Measurements from ENCODE around the gene RABGGTA.
"Not testable (repeated sequence)": the region's sequence is repeated elsewhere in the genome, so short reads cannot be mapped to it uniquely, and the experiment has no call there.

RABGGTA gene

DNA sequence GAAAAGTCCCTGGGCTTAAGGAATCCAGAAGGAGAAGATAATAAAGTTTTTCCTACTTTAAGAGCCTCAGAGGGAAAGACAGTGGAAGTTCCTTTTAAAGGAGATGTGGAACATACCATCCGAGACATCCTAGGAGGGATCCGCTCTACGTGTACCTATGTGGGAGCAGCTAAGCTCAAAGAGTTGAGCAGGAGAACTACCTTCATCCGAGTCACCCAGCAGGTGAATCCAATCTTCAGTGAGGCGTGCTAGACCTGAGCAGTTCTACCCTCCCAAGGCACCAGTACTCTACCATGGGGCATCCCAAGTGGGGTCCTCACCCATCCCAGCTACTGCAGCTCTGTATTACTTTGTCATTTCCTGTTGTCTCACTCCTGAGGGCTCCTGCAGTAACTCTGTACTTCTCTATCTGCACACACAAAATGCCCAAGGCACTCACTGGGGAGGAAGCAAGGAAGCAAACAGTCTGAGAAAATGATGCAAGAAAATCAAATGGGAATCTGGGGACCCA is 32.8 kb downstream of the RABGGTA start:
- DNase-seq: no peak

DNA sequence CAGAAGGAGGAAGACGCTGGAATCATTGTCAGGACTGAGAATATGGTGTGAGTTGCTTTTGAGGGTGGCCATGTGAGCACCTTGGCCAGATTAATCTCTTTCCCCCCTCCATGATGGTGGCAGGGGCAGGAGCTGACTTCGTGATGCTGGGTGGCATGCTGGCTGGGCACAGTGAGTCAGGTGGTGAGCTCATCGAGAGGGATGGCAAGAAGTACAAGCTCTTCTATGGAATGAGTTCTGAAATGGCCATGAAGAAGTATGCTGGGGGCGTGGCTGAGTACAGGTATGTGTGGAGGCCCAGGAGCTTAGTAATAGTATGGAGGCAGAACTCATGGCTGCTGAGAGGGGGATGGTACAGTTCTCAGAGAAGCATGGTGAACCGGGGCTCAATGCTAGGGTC is 33.3 kb downstream of the RABGGTA start:
- DNase-seq: no peak

DNA sequence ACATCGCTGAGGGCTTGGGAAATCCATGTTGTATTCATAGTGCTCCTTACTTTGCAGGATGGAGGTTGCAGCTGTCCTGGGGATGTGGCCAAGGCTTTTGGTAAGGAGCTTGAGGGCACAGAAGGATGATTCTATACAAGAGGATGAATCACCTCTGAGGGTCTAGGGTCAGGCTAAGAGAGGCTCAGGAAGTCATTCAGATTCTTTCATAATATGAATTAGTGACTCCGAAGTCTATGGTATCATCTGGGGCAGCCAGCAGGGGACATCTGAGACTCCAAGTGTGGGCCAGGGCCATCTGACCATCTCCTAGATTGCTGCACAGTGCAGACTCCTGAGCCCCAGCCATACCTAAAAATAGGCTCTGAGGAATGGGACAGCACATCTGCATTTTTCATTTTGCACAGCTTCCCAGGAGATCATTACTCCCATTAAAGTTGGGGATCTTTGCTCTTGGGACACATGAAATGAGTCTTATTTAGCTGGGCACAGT is 33.9 kb downstream of the RABGGTA start:
- DNase-seq: no peak

DNA sequence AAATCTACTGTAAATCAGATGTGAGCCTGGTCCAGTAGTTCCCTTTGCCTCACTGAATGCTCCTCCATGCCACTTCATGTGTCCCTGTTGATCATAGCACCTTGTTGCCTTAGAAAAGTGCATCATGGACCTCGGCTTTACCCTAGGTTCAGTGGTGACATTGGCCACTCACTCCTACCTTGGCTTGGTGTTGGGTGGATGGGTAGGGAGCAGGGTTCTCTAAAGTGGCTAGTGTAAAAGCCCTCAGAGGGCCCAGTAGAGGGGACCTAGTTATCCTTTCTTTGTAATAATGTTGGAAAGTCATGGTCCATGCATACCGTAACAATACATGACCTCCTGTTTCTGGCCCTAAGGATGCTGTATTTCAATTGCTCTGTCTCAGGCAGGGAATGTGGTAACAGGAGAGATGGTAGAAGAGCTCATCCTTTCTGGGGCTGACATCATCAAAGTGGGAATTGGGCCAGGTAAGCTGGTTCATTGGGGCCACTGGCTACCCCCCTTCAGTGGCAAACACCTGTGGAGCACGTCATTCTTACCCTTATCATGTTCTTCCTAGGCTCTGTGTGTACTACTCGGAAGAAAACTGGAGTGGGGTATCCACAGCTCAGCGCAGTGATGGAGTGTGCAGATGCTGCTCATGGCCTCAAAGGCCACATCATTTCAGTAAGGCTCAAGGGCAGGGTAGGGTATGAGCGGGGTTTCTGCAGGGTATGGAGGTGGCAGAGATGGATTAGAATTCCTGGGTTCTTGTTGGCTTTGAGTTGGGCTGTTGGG is 34.5 kb downstream of the RABGGTA start:
- no peak for DNase-seq

DNA sequence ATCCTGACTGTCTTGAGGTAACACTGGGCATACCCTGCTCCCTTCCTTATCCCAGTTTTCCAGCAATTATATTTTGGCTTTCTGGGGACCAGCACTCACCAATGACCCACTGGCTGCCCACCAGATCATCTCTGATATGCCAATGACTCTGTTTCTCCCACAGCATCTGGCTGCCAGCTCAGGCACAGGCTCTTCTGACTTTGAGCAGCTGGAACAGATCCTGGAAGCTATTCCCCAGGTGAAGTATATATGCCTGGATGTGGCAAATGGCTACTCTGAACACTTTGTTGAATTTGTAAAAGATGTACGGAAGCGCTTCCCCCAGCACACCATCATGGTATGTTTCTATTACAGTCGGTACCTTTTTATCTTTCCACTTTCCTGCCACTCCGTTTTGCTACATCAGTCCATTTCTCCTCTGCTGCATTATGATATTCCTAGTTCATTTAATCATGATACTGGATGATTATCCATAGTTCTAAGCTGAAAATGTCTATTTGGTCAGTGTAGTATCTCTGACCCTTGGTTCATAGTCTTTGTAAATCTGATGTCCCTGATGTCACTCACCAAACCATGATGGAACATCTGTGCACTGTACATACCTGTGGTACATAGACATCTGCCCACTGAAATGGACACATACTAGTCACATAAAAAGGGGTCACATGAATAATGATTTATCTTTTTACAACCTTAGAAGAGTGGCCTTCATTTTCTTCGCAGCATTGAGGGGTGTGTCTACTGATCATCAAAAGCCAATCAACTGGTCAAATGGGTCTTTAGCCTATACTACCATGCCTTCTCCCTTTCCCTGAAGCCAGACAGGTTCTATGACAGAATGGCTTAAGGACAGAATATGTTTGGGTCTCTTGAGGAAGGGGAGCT is 35.4 kb downstream of the RABGGTA start:
- DNase-seq: no peak

DNA sequence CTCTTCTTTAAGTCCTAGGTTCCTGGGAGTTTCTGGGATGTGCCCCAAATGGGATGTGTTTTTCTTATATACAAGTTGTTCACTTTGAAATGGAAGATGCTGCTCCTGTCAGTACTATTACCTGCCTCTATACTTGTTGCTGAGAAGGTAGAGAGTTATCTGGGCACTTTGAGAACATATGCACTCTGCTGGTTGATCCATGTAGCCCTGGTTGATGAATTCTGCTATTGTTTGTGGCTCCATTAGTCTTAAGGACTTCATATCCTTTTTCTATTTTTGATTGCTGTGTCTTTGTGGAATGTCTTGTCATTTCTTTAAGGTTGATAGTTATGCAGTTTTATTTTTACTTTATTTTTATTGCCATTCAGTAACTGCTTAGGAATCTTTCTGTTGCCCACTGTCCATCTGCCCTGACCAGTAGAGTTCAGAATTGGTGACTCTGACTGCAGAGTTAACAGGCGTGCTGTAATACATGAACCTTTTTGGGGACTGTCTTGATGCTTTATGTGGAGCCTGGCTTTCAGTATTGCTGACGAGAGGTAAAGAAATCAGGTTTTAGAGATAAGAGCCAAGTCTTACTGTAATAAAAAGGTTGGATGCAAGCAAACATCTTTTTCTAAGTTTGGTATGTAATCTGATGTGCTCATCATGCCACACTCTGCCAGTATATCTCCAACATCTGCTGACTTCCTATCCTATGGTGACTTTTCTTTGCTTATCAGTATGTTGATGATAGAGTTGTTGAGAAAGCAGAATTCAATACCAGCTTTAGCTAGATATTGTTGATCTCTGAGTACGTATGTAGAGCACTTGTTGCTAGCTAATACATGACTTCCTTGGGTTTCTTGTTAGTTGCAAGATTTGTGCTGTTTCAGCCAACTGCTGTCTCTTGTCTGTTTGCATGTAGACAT is 37.0 kb downstream of the RABGGTA start:
- no peak for DNase-seq

DNA sequence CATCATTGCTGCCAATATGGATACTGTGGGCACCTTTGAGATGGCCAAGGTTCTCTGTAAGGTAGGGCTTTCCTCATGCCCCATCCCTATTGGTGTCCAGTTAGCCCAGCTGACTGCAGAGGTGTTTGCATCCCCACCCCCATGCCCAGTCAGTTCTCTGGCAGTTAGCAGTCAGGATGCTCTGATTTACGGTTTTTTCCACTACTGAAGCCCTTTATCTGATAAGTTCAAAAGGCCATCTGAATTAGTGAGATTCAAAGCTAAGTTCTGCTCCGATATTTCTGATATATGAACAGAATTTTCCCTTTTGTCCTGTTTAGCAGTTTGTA is 37.9 kb downstream of the RABGGTA start:
- DNase-seq: no peak

DNA sequence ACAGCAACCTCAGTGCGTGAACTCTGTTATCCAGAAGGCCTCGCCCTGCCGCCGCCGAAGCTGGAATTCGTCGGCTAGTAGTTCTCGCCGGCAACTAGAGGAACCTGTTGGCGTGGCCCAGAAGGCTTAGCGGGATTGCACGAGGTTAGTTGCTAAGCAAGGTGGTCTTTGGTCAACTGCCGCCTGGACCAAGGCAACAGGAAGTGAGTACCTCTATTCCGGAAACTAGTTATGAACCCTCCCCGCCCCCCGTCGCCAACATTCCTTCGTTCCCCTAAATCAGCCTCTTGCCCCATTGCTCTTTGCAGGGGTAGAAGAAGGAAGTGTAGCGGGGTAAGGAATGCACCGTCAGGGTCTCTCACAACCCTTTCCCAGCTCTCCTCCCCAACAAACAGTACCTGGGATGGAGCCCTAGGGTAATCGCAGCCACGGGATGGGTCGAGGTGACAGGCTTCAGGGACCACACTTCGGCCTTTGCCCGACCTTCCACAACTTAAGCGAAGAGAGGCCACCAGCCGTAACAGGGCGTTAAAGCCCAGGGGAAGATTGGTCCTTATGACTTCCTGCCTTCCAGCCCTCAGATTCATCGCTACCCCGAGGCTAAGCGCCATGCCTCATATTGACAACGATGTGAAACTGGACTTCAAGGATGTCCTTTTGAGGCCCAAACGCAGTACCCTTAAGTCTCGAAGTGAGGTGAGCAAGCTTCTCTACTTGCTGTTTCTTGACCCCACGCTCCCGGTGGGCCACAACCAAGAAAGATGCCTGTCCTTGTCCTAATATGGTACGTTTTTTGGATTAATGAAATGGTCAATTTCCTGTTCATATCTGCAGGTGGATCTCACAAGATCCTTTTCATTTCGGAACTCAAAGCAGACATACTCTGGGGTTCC is 38.5 kb downstream of the RABGGTA start, which contains the start of gene GMPR2:
GMPR2 (plus strand) TSS at position 285 of the 893 bp plus-strand sequence; CDS start at position 610, 325 bp downstream.
- no peak for DNase-seq

DNA sequence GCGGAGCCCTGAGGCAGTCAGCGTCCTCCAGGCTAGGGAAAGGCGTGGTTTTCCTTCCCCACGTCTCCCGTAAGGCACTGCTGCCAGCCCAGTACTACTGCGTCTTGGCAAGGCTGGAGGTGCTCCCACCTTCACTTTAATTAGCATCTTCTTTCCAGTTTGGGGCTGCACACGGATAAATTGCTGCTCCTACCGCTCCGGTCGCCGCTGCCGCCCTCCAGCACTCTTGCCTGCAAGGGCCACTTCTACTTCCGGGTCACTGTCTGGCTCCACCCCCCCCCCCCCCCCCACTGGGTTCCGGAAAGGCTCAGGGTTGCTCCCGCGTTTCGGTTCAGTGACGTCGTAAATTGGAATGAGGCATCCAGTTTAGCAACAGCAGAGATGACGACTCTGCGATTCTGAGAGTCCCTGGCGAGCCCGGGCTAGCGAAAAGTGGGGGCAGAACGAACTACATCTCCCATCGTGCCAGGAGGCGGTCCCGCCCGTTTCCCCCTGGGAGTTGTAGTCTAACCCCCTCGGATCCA is 39.2 kb downstream of the RABGGTA start, which contains the start of gene NEDD8:
NEDD8 (minus strand) TSS at position 247 of the 524 bp plus-strand sequence; CDS start at position 147, 100 bp downstream.
- DNase-seq: peak; percentile 84

DNA sequence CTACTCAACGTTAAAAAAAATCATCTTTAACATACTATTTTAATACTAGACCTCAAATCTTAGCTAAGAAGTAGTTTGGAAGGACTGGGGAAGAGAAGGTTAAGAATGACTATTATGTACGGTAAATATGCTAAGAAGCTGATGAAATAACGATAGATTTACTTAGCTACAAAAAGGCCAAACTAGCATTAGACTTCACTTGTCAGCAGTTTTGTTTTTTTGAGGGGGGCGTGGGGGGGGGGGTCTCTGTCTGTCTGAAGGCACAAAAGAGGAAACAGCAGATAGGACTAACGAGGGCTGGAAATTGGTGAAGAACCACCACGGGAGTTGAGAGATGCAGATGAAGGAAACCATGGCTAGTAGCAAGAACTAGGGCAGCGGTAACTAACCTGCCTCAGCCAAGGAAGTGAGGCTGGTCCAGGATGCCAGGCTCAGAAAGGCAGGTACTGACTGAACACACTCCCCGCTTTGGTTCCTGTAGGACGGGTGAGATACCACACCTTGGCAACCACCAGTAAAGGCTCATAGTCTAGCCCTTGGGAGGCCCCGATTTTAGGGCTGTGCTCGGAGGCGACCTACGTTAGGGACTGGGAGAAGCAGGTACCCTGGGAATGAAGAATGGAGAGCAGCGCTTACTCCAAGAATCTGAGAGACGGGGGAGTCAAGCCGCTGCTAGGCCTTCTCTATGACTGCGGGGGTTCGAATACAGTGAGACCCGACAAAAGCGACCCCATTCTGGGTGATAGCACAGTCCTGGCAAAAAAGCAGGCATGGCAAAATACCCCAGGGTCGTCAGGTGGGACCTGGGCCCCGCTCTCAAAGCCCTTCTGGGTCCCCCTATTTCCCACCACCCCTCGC is 39.9 kb downstream of the RABGGTA start:
- peak; percentile 9 for DNase-seq

DNA sequence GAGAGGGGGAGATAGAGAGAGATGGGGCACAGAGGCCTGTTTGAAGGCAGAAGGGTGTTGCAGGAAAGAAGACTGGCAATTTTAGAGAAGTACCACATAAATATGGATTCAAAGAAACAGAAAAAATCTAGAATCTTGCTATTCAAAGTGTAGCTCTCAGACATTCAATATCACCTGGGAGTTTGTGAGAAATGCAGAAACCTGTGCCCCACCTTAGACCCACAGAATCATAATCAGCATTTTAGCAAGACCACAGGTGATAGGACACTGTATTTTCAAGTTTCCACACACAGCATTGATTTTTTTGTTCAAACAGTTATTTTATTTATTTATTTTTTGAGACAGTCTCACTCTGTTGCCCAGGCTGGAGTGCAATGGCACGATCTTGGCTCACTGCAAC is 42.5 kb downstream of the RABGGTA start:
- DNase-seq: no peak

DNA sequence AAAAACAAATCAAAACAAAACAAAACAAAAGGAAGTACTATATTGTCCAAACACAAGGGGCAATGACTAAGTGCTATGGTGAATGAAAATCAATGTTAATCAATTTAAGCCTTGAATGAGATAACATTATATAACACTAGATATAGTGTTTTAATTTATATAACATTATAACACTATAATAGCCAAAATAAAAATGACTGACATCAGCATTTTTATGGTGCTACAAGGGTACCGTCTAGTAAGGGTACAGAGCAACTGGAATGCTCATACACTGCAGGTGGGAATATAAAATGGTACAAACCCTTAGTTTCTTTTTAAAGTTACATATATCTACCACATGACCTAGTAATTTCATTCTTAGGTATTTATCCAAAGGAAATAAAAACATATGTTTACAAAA is 44.9 kb downstream of the RABGGTA start:
- DNase-seq: no peak

DNA sequence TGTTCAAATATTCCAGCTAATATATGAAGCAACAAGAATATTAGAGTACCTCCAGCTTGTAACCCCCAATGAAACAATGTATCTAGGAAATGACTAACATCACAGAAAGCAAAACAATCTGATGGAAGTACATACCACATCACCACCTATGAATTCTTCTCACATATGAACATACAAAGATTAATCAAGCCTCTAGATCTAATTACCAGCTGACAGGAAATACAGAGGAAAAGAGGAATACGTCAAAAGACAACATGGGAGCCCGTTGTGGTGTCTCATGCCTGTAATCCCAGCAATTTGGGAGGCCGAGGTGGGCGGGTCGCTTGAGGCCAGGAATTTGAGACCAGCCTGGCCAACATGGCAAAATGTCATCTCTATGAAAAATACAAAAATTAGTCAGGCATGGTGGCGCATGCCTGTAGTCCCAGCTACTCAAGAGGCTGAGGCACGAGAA is 46.8 kb downstream of the RABGGTA start:
- DNase-seq: no peak

DNA sequence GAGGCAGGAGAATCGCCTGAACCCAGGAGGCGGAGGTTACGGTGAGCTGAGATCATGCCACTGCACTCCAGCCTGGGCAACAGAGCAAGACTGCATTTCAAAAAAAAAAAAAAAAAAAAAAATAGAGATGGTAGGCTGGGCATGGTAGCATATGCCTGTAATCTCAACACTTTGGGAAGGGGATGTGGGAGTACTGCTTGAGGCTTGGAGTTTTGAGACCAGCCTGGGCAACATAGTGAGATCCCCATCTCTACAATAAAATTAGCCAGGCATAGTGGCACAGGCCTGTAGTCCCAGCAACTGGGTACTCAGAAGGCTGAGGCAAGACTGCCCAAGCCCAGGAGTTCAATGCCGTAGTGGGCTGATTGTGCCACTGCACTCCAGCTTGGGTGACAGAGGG is 48.4 kb downstream of the RABGGTA start:
- not testable (repeated sequence) for DNase-seq

DNA sequence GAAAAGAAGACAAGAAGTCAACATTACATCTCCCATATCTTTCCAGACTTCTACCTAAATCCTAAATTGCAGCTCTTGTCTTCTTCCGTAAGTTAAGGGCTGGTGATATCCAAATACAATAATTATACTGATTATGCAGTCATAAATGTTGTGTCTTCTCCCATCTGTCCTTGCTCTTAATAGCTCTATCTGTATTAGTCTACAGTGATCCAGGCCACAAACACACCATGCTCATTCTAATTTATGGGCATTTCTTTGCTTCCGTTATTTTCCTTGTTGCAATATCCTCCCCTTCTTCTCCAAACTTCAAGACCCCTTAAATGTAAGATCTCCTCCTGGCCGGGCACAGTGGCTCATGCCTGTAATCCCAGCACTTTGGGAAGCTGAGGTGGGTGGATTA is 51.9 kb downstream of the RABGGTA start:
- no peak for DNase-seq

DNA sequence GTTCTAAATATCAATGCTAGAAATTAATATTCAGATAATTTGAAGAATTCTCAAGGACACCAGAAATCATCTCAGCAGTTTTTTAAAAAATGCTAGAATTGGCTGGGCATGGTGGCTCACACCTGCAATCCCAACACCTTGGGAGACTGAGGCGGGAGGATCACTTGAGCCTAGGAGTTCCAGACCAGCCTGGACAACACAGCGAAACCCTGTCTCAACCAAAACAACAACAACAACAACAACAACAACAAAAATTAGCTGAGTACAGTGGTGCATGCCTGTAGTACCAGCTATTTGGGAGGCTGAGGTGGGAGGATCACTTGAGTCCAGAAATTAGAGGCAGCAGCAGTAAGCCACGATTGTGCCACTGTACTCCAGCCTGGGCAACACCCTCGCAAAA is 52.3 kb downstream of the RABGGTA start:
- no peak for DNase-seq

DNA sequence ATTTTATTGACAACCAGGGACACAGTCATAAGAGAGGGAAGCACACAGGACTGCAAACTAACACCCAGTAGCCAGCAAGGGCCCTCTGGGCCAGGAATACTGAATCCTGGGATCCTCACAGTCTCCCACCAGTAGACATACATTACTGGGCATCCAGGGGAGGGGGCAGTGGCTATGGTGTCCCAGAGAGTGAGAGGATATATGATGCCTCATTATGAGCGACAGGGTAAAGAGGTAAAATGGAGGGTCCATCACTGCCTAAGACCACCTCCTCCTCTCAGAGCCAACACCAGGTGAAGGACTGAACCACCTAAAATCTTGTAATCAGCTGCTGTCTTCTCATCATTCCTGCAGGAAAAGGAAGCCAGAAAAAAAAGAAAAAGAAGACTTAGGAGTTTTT is 54.5 kb downstream of the RABGGTA start:
- DNase-seq: not testable (repeated sequence)

DNA sequence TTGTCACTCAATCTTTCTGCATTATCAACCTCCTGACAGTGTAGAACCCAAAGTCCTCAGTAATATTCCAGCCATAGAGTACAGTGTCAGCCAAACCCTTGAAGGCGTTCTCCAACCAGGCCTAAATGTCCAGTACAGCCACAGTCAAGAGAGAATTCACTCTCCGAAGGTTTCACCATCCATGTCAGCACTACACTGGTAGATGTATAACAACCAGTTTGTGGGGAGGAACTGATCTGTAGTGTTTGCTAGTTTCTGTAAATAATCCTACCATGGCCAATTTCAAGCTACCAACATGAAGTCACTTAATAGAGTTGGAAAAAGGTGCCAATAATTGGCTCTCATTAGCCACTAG is 55.1 kb downstream of the RABGGTA start:
- DNase-seq: no peak

All from activated effector memory CD4-positive, alpha-beta T cell treated with Interleukin-2 at 50 U/mL for 16 hours (primary cell).